Fibroblast of lung (primary cell): ENCODE data around the gene NFATC2IP. TPM values are rescaled to one million over a fixed set of nuclear protein-coding genes. Genes with fewer than 3 reads are reported as not detected.
A peak's percentile ranks its signal among the peaks of the same experiment; 100 is the strongest.

Experiments used
- DNase-seq, 2 donors: peaks; one replicate each; pipeline versions ENCODE4 v3.0.0 to v3.0.0-alpha.2; 2010; ENCODE audit warnings: low read depth in 2 of 2
- H2AFZ ChIP-seq: 2 replicates; pipeline ENCODE4 v1.5.1; 2012; ENCODE audit warnings: low read length, control low read depth, inconsistent platforms
- H3K27ac ChIP-seq: 2 replicates; pipeline ENCODE4 v1.5.1; 2011; ENCODE audit warnings: low read length, control low read depth; ENCODE audit not compliant: insufficient read depth
- H3K27me3 ChIP-seq: 2 replicates; pipeline ENCODE4 v1.5.1; 2011; ENCODE audit warnings: mild to moderate bottlenecking, low read length; ENCODE audit not compliant: control insufficient read depth, insufficient read depth
- H3K36me3 ChIP-seq: 2 replicates; pipeline ENCODE4 v1.5.1; 2011; ENCODE audit warnings: low read length; ENCODE audit not compliant: control insufficient read depth, insufficient read depth
- H3K4me1 ChIP-seq: 2 replicates; pipeline ENCODE4 v1.5.1; 2011; ENCODE audit warnings: low read length; ENCODE audit not compliant: control insufficient read depth, insufficient read depth; ENCODE audit errors: extremely low read depth
- H3K4me2 ChIP-seq: 2 replicates; pipeline ENCODE4 v1.5.1; 2011; ENCODE audit warnings: low read length, control low read depth; ENCODE audit not compliant: insufficient read depth; ENCODE audit errors: extremely low read depth
- H3K4me3 ChIP-seq, 4 experiments: fragments of 200-600 bp in 1 of 4; sonication (generic) in 1 of 4; replicated peaks in 1 of 4; 2 replicates each; pipeline ENCODE4 v1.5.1; 2011 to 2016; ENCODE audit warnings: low read length in 4 of 4, low read depth in 3 of 4, mild to moderate bottlenecking in 3 of 4, control low read depth in 2 of 4, inconsistent platforms in 1 of 4, mixed read lengths in 1 of 4; ENCODE audit not compliant: insufficient read depth in 1 of 4; ENCODE audit errors: control extremely low read depth in 1 of 4
- H3K79me2 ChIP-seq: 2 replicates; pipeline ENCODE4 v1.5.1; 2012; ENCODE audit warnings: mild to moderate bottlenecking, low read length, inconsistent platforms; ENCODE audit not compliant: control insufficient read depth, insufficient read depth
- H3K9ac ChIP-seq: 2 replicates; pipeline ENCODE4 v1.5.1; 2011; ENCODE audit warnings: mild to moderate bottlenecking, low read length, control low read depth; ENCODE audit not compliant: insufficient read depth
- H3K9me3 ChIP-seq: 2 replicates; pipeline ENCODE4 v1.5.1; 2012; ENCODE audit warnings: low read depth, low read length; ENCODE audit not compliant: control insufficient read depth, insufficient read depth
- H4K20me1 ChIP-seq: 2 replicates; pipeline ENCODE4 v1.5.1; 2011; ENCODE audit warnings: low read length; ENCODE audit not compliant: control insufficient read depth, insufficient read depth; ENCODE audit errors: extremely low read depth
- EZH2 ChIP-seq: IDR thresholded peaks from 2 replicates; pipeline ENCODE4 v1.5.1; 2012; ENCODE audit warnings: low read length, control low read depth, mild to moderate bottlenecking; ENCODE audit errors: missing control alignments
- polyA plus RNA-seq, 2 donors: library from polyadenylated mRNA; depleted of rRNA in 1 of 2; stranded (reverse) in 1 of 2; unstranded in 1 of 2; fragments of >200 nt; gene quantifications; 2 replicates each; pipeline ENCODE4 v1.2.1, GENCODE V29; 2011 to 2012; ENCODE audit warnings: missing spikeins in 1 of 2
- total RNA-seq: library from RNA; depleted of rRNA; stranded (reverse); fragments of >200 nt; gene quantifications from 2 replicates; pipeline ENCODE4 v1.2.1, GENCODE V29; 2014
- TF ChIP-seq, protein P1 (sequence below), 2 donors: IDR thresholded peaks in 1 of 2; conservative IDR thresholded peaks in 1 of 2; 1 replicate in 1 of 2; 2 replicates in 1 of 2; pipeline ENCODE4 v1.5.1; 2011 to 2012; ENCODE audit warnings: low read length in 2 of 2, control low read depth in 1 of 2, inconsistent platforms in 1 of 2, low read depth in 1 of 2, mild to moderate bottlenecking in 1 of 2

The NFATC2IP gene
- total and polyA plus RNA-seq, 2 donors (not counting 1 experiment from before 2014, with no cell fraction given): 16.0 to 25.6 TPM

DNA sequence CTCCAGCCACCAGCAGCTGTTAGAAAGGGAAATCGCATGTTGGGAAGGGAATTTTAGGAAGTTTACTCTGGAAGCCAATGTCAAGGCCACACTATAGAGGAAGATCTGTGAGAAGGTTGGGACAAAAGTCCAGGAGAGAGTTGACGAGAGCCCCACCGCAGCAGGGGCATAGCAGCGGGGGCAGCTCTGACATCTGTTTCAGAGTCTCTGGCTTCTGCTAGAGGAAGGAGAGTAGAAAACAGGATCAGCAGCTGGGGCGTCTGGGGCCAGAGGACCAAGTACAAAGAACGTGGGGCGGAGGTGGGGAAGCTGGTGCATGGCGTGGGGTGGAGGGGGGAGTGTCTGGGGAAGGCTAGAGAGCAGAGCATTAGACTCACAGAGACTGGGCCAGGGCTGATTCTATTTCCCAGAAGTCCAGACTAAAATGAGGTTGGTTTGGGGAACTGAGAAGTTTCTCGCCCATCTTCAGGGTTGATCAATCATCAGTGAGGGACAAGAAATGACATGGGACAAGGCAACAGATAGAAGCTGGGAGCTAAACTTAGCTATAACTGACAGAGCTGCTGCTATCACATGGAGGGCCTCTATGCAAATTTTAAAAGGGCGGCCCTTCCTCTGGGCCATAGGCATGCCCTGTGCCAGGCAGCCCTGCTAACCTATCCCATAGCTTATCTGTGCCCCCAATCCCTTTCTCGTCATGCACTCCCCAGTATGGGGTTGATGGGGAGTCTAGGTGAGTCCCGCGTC, 26.9 kb upstream of the NFATC2IP start:
- Histone ChIP-seq H3K4me3 (peak overlapping the region in 1 of 4 experiments; percentile 85), H3K27ac (no peak overlapping the region), H3K79me2 (no peaks in the 10 kb centered on the region), H3K27me3 (no peaks in the 10 kb centered on the region), H3K4me1 (no peaks in the 10 kb centered on the region), H3K36me3 (peaks cover 3% of the 10 kb centered on the region), H3K9ac (no peak overlapping the region), H4K20me1 (no peaks in the 10 kb centered on the region), H3K9me3 (no peaks in the 10 kb centered on the region), H2AFZ (no peak overlapping the region), H3K4me2 (no peak overlapping the region)
- no peak for DNase-seq
- TF ChIP-seq, protein P1, sequence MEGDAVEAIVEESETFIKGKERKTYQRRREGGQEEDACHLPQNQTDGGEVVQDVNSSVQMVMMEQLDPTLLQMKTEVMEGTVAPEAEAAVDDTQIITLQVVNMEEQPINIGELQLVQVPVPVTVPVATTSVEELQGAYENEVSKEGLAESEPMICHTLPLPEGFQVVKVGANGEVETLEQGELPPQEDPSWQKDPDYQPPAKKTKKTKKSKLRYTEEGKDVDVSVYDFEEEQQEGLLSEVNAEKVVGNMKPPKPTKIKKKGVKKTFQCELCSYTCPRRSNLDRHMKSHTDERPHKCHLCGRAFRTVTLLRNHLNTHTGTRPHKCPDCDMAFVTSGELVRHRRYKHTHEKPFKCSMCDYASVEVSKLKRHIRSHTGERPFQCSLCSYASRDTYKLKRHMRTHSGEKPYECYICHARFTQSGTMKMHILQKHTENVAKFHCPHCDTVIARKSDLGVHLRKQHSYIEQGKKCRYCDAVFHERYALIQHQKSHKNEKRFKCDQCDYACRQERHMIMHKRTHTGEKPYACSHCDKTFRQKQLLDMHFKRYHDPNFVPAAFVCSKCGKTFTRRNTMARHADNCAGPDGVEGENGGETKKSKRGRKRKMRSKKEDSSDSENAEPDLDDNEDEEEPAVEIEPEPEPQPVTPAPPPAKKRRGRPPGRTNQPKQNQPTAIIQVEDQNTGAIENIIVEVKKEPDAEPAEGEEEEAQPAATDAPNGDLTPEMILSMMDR (conservative IDR thresholded peaks at IDR 0.05 in 1 of 2, IDR thresholded peaks at IDR 0.05 in 1 of 2; ENCODE audit: low read depth in 1 of 2, low read length in 2 of 2): no peak
- no peak for TF ChIP-seq EZH2

DNA sequence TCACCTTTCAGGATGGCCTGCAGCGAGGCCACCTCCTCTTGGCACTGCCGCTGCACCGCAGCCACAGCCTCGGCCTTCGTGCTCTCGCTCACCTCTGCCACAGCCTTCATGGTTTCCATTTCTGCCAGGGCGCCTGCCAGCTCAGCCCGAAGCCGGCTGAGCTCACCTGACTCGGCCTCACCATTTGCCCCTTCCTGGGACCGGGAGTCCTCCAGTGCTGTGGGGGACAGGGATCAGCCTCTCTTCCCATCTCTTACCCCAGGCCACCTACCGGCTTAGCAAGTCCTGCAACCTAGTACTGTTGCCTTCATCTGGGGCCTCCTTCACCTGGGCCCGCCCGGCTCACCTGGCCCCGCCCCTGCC, 26.4 kb upstream of the NFATC2IP start:
- Histone ChIP-seq H3K27ac (no peak overlapping the region), H4K20me1 (no peaks in the 10 kb centered on the region), H3K9ac (no peak overlapping the region), H3K27me3 (no peaks in the 10 kb centered on the region), H3K36me3 (peaks cover 3% of the 10 kb centered on the region), H3K79me2 (no peaks in the 10 kb centered on the region), H3K9me3 (no peaks in the 10 kb centered on the region), H2AFZ (no peak overlapping the region), H3K4me3 (peak overlapping the region; percentile 50 to 85 (median 70)), H3K4me1 (no peaks in the 10 kb centered on the region), H3K4me2 (peak overlapping the region; percentile 23)
- TF ChIP-seq, protein P1 (conservative IDR thresholded peaks at IDR 0.05 in 1 of 2, IDR thresholded peaks at IDR 0.05 in 1 of 2; ENCODE audit: low read depth in 1 of 2, low read length in 2 of 2): no peak
- no peak for TF ChIP-seq EZH2
- DNase-seq: no peak

DNA sequence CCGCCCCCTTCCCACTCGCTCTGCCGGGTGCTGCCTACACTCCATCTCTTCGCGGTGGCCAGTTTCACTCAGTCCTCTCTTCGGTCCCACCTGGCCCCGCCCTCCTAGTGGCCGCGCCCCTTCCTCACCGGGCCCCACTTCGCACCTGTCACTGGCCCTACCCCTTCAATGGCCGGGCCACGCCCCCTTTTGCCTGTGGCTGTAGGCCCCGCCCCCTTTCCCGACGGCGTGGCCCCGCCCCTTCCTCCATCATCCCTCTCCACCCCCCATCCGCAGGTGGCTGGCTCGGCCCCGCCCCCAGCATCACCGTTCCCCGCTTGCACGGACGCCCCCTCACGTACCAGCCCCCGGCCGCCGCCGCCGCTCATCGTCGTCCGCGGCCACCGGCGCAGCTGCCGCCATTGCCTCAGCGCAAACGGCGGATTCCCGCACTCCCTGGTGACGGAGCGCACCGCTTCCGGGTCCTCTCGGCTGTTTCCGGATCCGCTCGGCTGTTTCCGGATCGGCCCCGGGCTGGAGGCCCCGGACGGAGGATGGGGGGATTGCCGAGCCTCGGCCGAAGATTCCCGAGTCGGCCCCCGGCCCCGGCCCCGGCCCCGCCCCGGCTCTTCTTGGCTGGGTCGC, 25.9 kb upstream of the NFATC2IP start, which contains the start of gene RABEP2:
Gene RABEP2 (minus strand): TSS at position 477 of the 624 bp plus-strand sequence. CDS start 75 bp downstream, at position 402.
- no peaks in the 10 kb centered on the region for H3K9me3 ChIP-seq
- H3K36me3 ChIP-seq: peaks cover 3% of the 10 kb centered on the region
- H3K4me1 ChIP-seq: no peaks in the 10 kb centered on the region
- peak within 1 kb of the TSS; percentile 69 to 90 (median 78) for H3K4me3 ChIP-seq
- H4K20me1 ChIP-seq: no peaks in the 10 kb centered on the region
- peak within 1 kb of the TSS; percentile 76 for H2AFZ ChIP-seq
- peak within 1 kb of the TSS; percentile 88 for H3K27ac ChIP-seq
- TF ChIP-seq, protein P1 (conservative IDR thresholded peaks at IDR 0.05 in 1 of 2, IDR thresholded peaks at IDR 0.05 in 1 of 2; ENCODE audit: low read depth in 1 of 2, low read length in 2 of 2): no peak
- no peak for TF ChIP-seq EZH2
- H3K79me2 ChIP-seq: no peaks in the 10 kb centered on the region
- H3K4me2 ChIP-seq: peak within 1 kb of the TSS; percentile 87
- DNase-seq: peak; percentile 75 to 85
- peak within 1 kb of the TSS; percentile 92 for H3K9ac ChIP-seq
- no peaks in the 10 kb centered on the region for H3K27me3 ChIP-seq
